MG63 (cell line): ENCODE data around the gene DCPS. TPM values are rescaled to one million over a fixed set of nuclear protein-coding genes. Genes with fewer than 3 reads are reported as not detected.
"Not testable (repeated sequence)": the region's sequence is repeated elsewhere in the genome, so short reads cannot be mapped to it uniquely, and the experiment has no call there.

ENCODE experiments used
- DNase-seq: peaks from one replicate; pipeline ENCODE4 v3.0.0-alpha.2; 2020
- H3K27me3 ChIP-seq: fragments of 250-450 bp; sonication (Bioruptor Pico); 2 replicates; pipeline ENCODE4 v1.5.1; 2020; ENCODE audit warnings: mild to moderate bottlenecking, moderate library complexity
- H3K36me3 ChIP-seq: fragments of 250-450 bp; sonication (Bioruptor Pico); 2 replicates; pipeline ENCODE4 v1.5.1; 2020; ENCODE audit warnings: mild to moderate bottlenecking, moderate library complexity
- H3K4me3 ChIP-seq: fragments of 250-450 bp; sonication (Bioruptor Pico); 2 replicates; pipeline ENCODE4 v1.5.1; 2020; ENCODE audit warnings: mild to moderate bottlenecking, moderate library complexity
- H3K9me3 ChIP-seq: fragments of 250-450 bp; sonication (Bioruptor Pico); 2 replicates; pipeline ENCODE4 v1.5.1; 2020; ENCODE audit warnings: mild to moderate bottlenecking, moderate library complexity
- total RNA-seq: library from RNA; depleted of rRNA; stranded (reverse); fragments of >200 nt; shearing (Covaris generic); gene quantifications from 2 replicates; pipeline ENCODE4 v1.2.3, GENCODE V29; 2014; ENCODE audit warnings: low replicate concordance

The DCPS gene
- total RNA-seq, 1 experiment from 2014 or later = 27.9 TPM

DNA sequence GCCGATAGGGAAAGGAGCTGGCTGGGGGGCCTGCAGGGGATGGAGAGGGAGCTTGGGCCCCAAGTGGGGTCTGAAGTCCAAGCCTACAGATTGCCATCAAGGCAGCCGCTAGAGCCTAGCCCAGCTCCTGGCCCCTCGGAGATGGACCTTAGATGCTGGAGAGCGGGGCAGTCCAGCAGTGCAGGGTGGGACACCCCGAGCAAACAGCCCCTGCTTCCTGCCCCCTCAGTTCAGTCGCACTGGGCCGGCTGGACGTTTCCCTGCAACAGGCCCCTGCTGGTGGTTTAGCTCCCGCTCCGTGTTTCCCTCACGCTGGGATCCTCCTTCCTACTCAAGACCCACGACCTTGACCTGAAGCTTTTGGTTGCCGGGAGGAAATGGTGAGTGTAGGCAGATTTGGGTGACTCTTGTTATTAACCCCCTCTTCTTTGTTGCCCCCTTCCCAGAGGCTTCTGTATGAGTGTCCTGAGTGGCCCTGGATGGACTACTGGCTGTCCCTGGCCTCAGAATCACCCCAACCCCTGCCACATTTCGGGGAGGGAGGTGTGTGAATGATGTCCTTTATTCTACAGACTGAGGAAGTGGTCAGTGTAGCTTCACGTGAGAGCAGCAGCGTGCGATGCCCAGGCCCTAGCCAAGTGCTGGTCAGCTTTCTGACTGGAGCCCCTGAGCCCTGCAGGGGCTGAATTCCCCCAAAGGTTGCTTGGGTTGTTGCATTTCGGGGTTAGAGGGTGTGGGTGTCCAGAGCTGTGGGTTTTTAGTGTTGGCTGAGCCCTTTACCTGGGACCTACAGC, 54.3 kb downstream of the DCPS start:
- DNase-seq = no peak
- no peak overlapping the region for H3K4me3 ChIP-seq
- H3K27me3 ChIP-seq = no peaks in the 10 kb centered on the region
- no peaks in the 10 kb centered on the region for H3K9me3 ChIP-seq
- peaks cover 15% of the 10 kb centered on the region for H3K36me3 ChIP-seq

DNA sequence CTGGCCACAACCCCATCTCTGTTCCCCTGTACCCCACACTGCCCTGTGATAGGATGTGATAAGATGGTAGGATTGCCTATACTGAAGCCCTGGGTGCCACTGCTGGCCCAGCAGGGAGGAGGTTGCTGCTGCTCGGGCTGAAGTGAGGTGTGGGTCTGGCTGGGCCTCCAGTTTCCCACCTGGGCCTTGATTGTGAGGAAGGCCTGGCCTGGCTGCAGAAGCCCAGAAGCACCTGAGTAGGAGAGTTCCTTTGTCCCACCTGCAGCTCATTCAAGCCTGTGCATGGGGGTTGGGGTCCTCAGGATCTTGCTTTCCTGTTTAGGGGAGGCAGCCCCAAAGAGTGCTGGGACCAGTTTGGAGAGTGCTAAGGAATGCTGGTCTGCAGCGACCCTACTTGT, 54.9 kb downstream of the DCPS start:
- no peak for DNase-seq
- Histone ChIP-seq H3K9me3 (no peaks in the 10 kb centered on the region), H3K36me3 (peaks cover 16% of the 10 kb centered on the region), H3K4me3 (no peak overlapping the region), H3K27me3 (no peaks in the 10 kb centered on the region)

DNA sequence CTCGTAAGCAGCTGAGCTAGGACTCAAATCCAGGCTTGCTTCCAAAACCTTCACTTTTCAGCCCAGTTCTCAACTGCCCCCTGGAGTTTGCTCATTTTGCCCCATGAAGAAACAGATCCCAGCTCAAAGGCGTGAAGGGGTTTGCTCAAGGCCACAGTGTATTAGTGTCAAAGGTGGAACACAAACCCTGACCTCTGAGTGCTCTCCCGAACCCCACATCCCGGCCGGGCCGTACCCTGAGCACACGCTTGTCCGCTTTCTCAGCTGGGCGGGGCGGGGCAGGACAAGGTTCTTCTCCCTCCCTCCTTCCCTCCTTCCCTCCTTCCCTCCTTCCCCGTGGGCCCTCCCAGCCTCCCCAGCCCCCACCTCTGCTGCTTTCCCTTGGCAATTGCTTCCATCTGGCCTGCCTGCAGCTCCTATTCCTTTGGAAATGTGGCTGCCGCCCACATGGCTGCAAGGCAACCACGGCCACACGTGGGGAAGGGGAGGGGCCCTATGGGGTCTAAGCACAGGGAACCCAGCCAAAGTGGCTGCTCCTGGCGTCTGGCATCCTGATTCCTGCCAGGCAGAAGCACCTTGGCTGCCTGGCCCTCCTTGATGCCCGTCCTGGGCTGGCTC, 55.7 kb downstream of the DCPS start:
- Histone ChIP-seq H3K9me3 (no peaks in the 10 kb centered on the region), H3K27me3 (no peaks in the 10 kb centered on the region), H3K4me3 (no peak overlapping the region), H3K36me3 (peaks cover 14% of the 10 kb centered on the region)
- peak; percentile 67 for DNase-seq

DNA sequence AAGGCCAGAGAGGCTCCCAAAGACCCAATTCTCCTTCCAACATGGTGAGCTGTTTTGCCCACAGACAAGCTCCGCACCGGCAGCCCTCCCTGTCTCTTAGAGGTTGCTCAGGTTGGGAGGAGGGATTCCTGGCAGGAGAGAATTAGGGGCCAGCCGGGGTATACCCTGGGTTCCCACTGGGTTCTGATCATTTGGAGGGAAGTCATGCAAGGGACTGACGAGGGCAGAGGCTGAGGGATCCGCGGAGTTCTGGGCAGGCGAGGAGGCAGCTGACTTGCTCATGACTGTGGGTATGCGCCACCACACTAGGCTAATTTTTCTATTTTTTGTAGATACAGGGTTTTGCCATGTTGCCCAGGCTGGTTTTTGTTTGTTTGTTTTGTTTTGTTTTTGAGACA, 56.2 kb downstream of the DCPS start:
- Histone ChIP-seq H3K9me3 (no peaks in the 10 kb centered on the region), H3K27me3 (no peaks in the 10 kb centered on the region), H3K36me3 (peaks cover 14% of the 10 kb centered on the region), H3K4me3 (no peak overlapping the region)
- DNase-seq = no peak

DNA sequence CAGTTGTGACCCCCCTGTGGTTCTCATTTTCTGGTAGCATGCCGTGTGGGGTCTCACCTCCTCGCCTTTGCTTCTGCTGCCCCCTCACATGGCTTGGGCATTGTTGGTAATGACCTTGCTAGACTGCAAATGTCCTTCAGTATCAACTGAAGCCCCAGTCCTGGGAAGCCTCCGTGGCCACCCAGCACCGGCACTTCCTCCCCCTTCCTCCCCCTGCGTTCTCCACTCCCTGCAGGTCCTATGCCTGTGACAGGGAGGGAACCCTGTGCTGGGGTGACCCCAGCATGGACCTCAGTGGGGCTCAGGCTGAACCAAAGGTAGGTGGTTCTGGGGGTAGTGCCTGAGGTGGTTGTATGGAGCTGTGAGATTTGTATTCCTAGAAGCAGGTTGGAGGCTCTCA, 57.5 kb downstream of the DCPS start:
- DNase-seq = no peak
- H3K4me3 ChIP-seq = no peak overlapping the region
- no peaks in the 10 kb centered on the region for H3K27me3 ChIP-seq
- H3K36me3 ChIP-seq = peaks cover 14% of the 10 kb centered on the region
- H3K9me3 ChIP-seq = no peaks in the 10 kb centered on the region

DNA sequence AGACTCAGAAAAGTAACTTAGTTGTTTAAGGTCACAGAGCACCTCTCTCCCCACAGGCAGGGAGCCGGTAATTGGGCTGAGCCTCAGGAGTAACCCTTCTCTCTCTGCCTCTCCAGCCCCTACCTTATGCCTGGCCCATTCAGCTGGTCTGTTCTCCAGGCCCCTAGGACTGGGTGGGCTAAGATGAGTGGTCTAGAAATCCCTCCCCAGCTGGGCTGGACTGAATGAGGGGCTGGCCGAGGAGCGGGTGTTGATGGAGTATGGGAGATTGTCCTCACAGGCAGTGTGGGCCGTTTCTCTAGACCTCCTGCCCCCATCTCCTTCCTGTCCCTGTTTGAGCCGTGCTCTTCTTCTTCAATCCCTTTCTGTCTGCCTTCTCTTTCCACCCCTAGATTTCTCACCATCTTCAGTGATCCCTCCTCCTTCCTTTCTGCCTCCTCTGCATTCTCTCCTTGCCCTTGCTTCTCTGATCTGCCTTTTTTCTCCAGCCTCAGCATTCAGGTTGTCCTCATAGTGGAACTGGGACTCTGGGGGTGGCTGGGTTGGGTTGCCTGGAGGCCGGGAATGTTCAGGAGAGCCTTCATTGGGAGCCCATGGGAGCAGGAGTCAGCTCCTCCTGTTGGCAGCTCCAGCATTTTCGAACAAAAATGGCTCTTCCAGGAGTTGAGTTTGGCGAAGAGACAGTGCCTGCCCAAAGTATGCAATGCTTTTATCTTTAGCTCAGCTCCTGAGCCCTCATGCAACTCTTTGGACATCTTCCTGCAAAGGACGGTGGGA, 59.2 kb downstream of the DCPS start:
- DNase-seq = no peak
- Histone ChIP-seq H3K4me3 (no peak overlapping the region), H3K27me3 (no peaks in the 10 kb centered on the region), H3K9me3 (no peaks in the 10 kb centered on the region), H3K36me3 (peaks cover 14% of the 10 kb centered on the region)

DNA sequence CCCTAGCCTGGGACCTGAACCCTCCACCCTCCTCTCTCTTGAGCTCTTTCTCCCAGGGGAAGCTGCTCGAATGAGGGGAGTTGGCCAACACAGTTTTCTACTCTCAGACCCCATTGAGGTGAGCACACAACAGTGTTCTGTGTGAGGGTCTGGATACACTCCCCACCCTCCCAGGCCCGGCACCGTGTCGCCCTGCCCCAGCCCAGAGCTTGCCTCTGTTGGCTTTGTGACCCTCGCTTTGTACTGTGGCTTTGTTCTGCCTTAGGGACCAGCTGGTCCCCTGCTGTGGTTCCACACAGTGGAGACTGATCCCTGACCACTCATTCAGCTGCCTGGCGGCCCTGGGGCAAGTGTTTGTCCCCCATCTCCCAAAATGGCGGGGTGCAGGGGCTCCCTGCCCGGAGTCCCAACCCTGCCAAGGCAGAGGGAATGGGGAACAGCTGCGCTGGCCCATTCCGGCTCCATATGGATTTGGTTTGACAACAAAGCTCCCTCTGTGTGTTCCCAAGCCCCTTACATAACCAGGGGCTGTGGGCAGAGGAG, 59.9 kb downstream of the DCPS start:
- DNase-seq = no peak
- Histone ChIP-seq H3K9me3 (no peaks in the 10 kb centered on the region), H3K4me3 (no peak overlapping the region), H3K36me3 (peaks cover 14% of the 10 kb centered on the region), H3K27me3 (no peaks in the 10 kb centered on the region)

DNA sequence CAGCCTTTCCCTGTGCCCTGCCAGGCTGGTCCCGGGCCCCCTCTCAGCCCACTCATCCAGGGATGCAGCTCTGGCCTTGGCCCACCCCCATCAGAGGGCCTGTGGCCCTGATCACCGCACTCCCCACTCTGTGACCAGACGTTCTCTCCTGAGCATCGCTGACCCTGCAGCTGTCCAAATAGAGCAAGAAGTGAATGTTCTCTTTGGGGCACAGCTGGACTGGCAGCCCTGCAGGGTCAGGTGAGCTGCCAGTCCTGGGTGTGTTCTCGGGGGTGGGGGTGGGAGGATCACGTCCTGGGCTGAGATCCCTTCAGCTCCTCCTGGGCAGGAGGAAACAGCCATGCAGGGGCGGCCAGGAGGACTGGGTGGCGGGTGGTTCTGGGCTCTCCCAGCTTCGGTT, 60.9 kb downstream of the DCPS start:
- H3K36me3 ChIP-seq, DNase-seq, H3K27me3 ChIP-seq, H3K9me3 ChIP-seq, H3K4me3 ChIP-seq: not testable (repeated sequence)

DNA sequence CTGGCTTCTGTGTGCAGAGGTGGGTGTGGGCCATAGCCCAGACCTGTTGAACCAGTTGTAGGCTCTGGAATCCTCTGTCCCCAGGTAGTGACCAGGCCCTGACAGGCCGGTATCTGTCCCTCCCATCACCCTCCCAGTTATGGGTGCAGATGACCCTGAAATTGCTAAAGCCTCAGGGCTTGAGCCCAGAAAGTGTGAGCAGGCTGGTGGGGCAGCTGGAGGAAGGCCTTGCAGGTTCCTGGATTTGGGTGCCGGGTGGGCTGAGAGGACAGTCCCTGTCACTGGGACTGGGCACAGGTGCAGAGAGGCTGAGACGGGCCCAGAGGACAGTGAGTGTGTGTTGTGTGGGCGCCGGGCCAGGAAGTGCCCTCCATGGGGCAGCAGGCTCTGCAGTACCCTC, 61.6 kb downstream of the DCPS start:
- H3K27me3 ChIP-seq, H3K9me3 ChIP-seq, H3K4me3 ChIP-seq, DNase-seq, H3K36me3 ChIP-seq: not testable (repeated sequence)

DNA sequence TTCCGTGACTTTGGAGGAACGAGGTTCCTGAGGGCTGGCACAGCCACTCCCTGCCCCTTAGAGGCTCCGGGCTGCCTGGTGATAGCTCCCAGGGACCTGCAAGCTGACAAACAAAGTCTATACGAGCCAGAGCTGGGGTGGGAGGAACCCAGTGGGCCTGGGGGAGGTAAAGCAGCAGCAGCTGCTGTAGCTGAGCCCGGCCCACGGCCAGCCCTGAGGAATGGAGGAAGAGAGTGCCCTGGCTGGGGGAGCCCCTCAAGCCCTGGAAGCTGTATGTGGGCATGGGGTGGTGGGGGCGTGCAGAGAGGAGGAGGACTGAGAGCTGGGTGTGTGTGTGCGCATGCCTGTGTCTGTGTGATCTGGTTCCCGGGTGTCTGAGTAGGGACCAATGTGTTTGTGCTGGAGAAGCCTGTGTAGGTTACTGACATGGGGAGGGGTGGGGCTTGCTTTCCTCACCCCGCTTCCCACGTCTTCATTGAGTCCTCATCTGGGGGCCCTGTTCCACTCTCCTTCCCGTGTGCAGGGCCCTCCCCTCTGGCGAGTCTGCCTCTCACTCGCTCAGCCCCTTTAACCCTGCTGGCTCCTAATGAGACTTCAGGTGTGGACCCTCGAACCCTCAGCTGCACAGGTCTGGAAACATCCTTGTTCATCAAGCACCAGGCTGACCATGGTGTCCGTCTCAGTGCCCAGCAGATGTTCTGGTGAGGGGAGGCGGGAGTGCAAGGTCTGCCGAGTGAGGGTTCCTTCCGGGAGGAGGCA, 62.4 kb downstream of the DCPS start:
- DNase-seq = no peak
- Histone ChIP-seq H3K4me3 (no peak overlapping the region), H3K36me3 (peaks cover 2% of the 10 kb centered on the region; the same call in 1 of the 2 replicates), H3K9me3 (no peaks in the 10 kb centered on the region), H3K27me3 (no peaks in the 10 kb centered on the region)

DNA sequence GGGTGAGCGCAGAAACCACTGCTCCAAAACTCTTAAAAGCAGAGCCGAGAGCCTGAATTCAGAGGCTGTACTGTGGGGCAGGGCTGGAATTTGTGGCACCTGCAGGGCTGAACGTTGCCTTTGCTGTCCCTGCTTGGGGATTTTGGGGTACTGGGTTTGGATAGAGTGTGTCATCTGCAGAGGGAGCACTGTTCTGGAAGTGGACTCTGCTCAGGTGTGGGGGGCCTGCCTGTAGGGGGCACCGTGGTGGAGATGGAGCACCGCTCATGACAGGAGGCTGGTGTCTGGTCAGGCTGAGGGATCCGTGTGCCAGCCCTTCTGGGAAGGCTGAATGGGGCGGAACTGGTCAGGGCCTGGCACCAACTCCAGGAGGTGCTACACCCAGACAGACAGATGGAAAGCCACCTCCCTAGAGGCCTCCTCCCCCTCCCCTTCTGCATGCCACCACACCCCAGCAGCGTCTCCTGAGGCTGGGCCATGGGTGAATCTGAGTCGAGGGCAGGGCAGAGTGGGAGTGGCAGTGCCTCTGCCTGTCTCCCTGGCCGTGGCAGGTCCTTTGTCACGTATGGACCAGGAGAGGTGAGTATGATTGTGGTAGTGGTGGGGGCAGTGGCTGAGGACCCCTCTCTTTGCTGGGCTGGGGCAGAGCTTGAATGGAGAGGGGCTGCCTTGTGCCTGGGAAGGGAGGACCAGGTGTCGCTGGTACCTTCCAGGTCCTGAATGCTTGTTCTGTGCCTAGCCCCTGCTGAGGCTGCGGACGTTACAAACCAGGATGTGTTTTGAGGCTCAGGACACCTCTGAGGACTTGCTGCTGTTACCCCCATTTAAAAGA, 63.2 kb downstream of the DCPS start:
- not testable (repeated sequence) for DNase-seq, H3K36me3 ChIP-seq, H3K9me3 ChIP-seq

DNA sequence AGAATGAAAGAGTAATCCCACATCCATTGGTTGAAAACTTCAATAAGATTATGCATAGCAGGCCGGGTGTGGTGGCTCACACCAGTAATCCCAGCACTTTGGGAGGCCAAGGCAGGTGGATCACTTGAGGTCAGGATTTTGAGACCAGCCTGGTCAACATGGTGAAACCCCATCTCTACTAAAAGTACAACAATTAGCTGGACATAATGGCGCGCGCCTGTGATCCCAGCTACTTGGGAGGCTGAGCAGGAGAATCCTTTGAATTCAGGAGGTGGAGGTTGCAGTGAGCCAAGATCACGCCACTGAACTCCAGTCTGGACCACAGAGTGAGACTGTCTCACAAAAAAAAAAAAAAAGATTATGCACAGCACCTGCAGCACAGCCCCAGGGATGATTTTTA, 63.9 kb downstream of the DCPS start:
- not testable (repeated sequence) for H3K9me3 ChIP-seq, DNase-seq, H3K36me3 ChIP-seq, H3K27me3 ChIP-seq, H3K4me3 ChIP-seq

More for the DNA sequence above, 63.2 kb downstream of the DCPS start:
- not testable (repeated sequence) for H3K27me3 ChIP-seq, H3K4me3 ChIP-seq

DNA sequence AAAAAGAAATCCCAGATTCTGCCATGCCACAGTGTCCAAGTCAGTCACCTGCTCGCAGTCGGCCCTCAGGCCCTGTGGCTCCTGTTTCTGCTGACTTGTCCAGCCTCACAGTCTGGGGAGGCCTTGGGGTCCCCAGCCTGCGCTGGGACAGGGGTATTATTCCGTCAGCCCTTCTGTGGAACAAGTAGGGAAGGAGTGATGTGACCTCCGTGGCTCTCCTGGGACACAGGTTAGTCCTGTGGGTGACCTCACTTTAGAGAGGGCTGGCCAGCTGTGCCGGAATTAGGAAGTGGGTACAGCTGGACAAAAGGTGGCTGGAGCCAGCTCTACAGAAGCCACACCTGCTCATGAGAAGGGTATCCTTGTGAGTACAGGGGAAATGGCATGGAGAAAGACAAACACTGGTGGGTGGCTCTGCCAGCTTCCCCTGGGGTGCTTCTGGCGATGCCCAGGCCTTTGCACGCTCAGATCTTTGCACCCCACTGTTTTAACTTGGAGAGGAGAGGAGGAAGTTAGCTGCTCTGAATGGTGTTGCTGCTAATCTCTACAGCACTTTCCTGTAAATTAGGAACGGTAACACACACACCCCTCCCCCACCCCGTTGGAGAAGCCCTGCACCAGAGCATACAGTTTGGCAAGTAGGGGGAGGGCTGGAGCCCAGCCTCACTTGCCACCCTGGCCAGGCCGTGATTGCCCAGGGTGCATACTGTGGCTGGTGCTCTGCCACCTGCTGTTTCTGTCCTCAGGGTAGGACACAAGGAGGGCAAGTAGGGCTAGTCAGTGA, 64.7 kb downstream of the DCPS start:
- H3K27me3 ChIP-seq, H3K9me3 ChIP-seq, DNase-seq, H3K4me3 ChIP-seq, H3K36me3 ChIP-seq: not testable (repeated sequence)

DNA sequence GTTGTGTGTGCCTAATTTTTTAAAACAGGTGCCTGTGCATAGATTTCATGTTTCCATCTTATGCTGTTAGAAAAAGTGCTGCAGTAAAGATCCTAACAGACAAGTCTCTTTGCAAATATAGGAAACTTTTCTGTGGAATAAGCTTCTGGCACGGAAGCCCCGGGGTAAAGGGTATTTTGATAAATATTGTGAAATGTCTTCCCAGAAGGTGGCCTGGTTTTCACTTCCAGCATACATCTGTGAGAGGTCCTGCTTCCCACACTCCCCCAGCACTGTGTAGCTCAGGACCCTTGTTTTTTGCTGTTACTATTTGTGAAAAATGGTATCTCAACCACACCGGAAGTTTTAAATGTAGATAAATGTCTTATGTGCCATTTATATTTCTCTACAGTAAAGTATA, 66.2 kb downstream of the DCPS start:
- no peaks in the 10 kb centered on the region for H3K9me3 ChIP-seq
- no peaks in the 10 kb centered on the region for H3K36me3 ChIP-seq
- no peak overlapping the region for H3K4me3 ChIP-seq
- H3K27me3 ChIP-seq = no peaks in the 10 kb centered on the region
- DNase-seq = no peak

DNA sequence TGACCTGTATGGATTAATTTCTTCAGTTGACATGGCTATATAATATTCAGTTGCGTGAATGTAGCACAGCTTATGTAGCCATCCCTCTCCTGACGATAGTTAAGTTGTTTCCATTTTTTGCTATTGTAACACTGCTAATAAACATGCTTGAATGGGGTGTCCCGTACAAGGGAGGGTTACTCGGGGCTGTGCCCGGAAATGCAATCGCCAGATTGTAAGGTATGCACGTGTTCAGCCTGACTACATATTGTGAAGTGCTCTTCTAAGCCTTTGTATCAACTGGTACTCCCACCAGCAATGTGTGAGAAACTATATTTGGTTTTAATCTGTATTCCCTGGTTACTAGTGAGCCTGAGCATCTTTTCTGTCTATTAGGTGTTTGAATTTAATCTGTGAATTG, 67.7 kb downstream of the DCPS start:
- H3K4me3 ChIP-seq = no peak overlapping the region
- H3K36me3 ChIP-seq = no peaks in the 10 kb centered on the region
- H3K9me3 ChIP-seq = no peaks in the 10 kb centered on the region
- H3K27me3 ChIP-seq = no peaks in the 10 kb centered on the region
- DNase-seq = no peak
